Measurements from ENCODE around the gene OPCML. TPM values are rescaled to one million over a fixed set of nuclear protein-coding genes. Genes with fewer than 3 reads are reported as not detected.

OPCML gene
- total RNA-seq, 4 donors from 2014 or later: 0.15 TPM; not detected in 3

GRCh38 chr11:133271206-133271605 lies 261.1 kb downstream of the OPCML start:
- Histone ChIP-seq H3K36me3 (no peaks in the 10 kb centered on the region), H3K4me3 (no peak overlapping the region), H3K27me3 (no peaks in the 10 kb centered on the region), H3K27ac (no peak overlapping the region), H3K4me1 (no peaks in the 10 kb centered on the region), H3K9me3 (no peaks in the 10 kb centered on the region)
- DNase-seq (ENCODE audit: low spot score in 2 of 2): no peak
- TF ChIP-seq POLR2AphosphoS5 (IDR thresholded peaks at IDR 0.05): no peak
- TF ChIP-seq, protein P1, sequence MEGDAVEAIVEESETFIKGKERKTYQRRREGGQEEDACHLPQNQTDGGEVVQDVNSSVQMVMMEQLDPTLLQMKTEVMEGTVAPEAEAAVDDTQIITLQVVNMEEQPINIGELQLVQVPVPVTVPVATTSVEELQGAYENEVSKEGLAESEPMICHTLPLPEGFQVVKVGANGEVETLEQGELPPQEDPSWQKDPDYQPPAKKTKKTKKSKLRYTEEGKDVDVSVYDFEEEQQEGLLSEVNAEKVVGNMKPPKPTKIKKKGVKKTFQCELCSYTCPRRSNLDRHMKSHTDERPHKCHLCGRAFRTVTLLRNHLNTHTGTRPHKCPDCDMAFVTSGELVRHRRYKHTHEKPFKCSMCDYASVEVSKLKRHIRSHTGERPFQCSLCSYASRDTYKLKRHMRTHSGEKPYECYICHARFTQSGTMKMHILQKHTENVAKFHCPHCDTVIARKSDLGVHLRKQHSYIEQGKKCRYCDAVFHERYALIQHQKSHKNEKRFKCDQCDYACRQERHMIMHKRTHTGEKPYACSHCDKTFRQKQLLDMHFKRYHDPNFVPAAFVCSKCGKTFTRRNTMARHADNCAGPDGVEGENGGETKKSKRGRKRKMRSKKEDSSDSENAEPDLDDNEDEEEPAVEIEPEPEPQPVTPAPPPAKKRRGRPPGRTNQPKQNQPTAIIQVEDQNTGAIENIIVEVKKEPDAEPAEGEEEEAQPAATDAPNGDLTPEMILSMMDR (IDR thresholded peaks at IDR 0.05): no peak

GRCh38 chr11:133269267-133269666 lies 263.0 kb downstream of the OPCML start:
- no peaks in the 10 kb centered on the region for H3K9me3 ChIP-seq
- H3K36me3 ChIP-seq: no peaks in the 10 kb centered on the region
- no peaks in the 10 kb centered on the region for H3K27me3 ChIP-seq
- TF ChIP-seq, protein P1 (IDR thresholded peaks at IDR 0.05): no peak
- TF ChIP-seq POLR2A (IDR thresholded peaks at IDR 0.05): no peak
- TF ChIP-seq EP300 (IDR thresholded peaks at IDR 0.05): no peak
- no peak for TF ChIP-seq POLR2AphosphoS5 (IDR thresholded peaks at IDR 0.05)
- H3K27ac ChIP-seq: no peak overlapping the region
- H3K4me3 ChIP-seq: no peak overlapping the region
- H3K4me1 ChIP-seq: no peaks in the 10 kb centered on the region
- no peak for DNase-seq (ENCODE audit: low spot score in 2 of 2)
- WGBS: 80% methylated on average over 2 of the region's 2 CpGs

- Histone ChIP-seq H3K27me3 (no peaks in the 10 kb centered on the region), H3K4me3 (no peak overlapping the region), H3K9me3 (no peaks in the 10 kb centered on the region), H3K4me1 (no peaks in the 10 kb centered on the region), H3K27ac (no peak overlapping the region), H3K36me3 (no peaks in the 10 kb centered on the region)
- WGBS: 47% methylated on average over 6 of the region's 6 CpGs
- no peak for DNase-seq (ENCODE audit: low spot score in 2 of 2)
- no peak for TF ChIP-seq POLR2AphosphoS5 (IDR thresholded peaks at IDR 0.05)
- no peak for TF ChIP-seq POLR2A (IDR thresholded peaks at IDR 0.05)
- TF ChIP-seq EP300 (IDR thresholded peaks at IDR 0.05): no peak
- TF ChIP-seq, protein P1 (IDR thresholded peaks at IDR 0.05): no peak
Measured at GRCh38 chr11:133266986-133267385, 265.3 kb downstream of the OPCML start.

GRCh38 chr11:133265530-133266035 lies 266.7 kb downstream of the OPCML start:
- DNase-seq (ENCODE audit: low spot score in 2 of 2): no peak
- Histone ChIP-seq H3K27ac (no peak overlapping the region), H3K4me3 (no peak overlapping the region), H3K4me1 (no peaks in the 10 kb centered on the region), H3K36me3 (no peaks in the 10 kb centered on the region), H3K9me3 (no peaks in the 10 kb centered on the region), H3K27me3 (no peaks in the 10 kb centered on the region)
- 75% methylated on average over 11 of the region's 11 CpGs for WGBS
- TF ChIP-seq, protein P1 (IDR thresholded peaks at IDR 0.05): no peak
- TF ChIP-seq POLR2A (IDR thresholded peaks at IDR 0.05): no peak
- no peak for TF ChIP-seq EP300 (IDR thresholded peaks at IDR 0.05)
- TF ChIP-seq POLR2AphosphoS5 (IDR thresholded peaks at IDR 0.05): no peak

GRCh38 chr11:133263332-133263731 lies 269.0 kb downstream of the OPCML start:
- WGBS: 74% methylated on average over 2 of the region's 2 CpGs
- Histone ChIP-seq H3K9me3 (no peaks in the 10 kb centered on the region), H3K36me3 (no peaks in the 10 kb centered on the region), H3K27ac (no peak overlapping the region), H3K4me1 (no peaks in the 10 kb centered on the region), H3K27me3 (no peaks in the 10 kb centered on the region), H3K4me3 (no peak overlapping the region)
- no peak for DNase-seq (ENCODE audit: low spot score in 2 of 2)
- TF ChIP-seq, protein P1 (IDR thresholded peaks at IDR 0.05): no peak
- TF ChIP-seq POLR2AphosphoS5 (IDR thresholded peaks at IDR 0.05) (no peak), POLR2A (IDR thresholded peaks at IDR 0.05) (no peak), EP300 (IDR thresholded peaks at IDR 0.05) (no peak)

All from suprapubic skin (tissue), 4 donors.